ENCODE data around the gene ACTL6A. TPM values are rescaled to one million over a fixed set of nuclear protein-coding genes. Genes with fewer than 3 reads are reported as not detected.

Gene ACTL6A
- total and polyA plus RNA-seq, 2 donors = 64.2 to 113 TPM

- Histone ChIP-seq H3K36me3 (ENCODE audit: control insufficient read depth in 2 of 2, insufficient read depth in 2 of 2, low read length in 1 of 2) (peaks cover 11 to 45% of the 10 kb centered on the region in 2 donors), H3K9me3 (ENCODE audit: control insufficient read depth in 2 of 2, insufficient read depth in 1 of 2, low read length in 1 of 2) (no peaks in the 10 kb centered on the region), H3K4me1 (ENCODE audit: control insufficient read depth in 2 of 2, insufficient read depth in 2 of 2, low read length in 2 of 2) (no peaks in the 10 kb centered on the region), H3K4me3 (ENCODE audit: low read length in 2 of 2) (no peak overlapping the region), H3K27ac (ENCODE audit: low read depth in 1 of 2, low read length in 1 of 2) (no peak overlapping the region), H3K27me3 (ENCODE audit: control insufficient read depth in 2 of 2, insufficient read depth in 1 of 2, low read length in 1 of 2) (no peaks in the 10 kb centered on the region)
- no peak for DNase-seq (ENCODE audit: low read depth in 6 of 9, low spot score in 9 of 9)
- WGBS = 93% methylated on average over 3 of the region's 3 CpGs
Observed at GRCh38 chr3:179624451-179624850, 61.7 kb downstream of the ACTL6A start.

GRCh38 chr3:179630753-179631451, 68.2 kb downstream of the ACTL6A start:
- DNase-seq (ENCODE audit: low read depth in 6 of 9, low spot score in 9 of 9) = no peak
- H3K36me3 ChIP-seq (ENCODE audit: control insufficient read depth in 2 of 2, insufficient read depth in 2 of 2, low read length in 1 of 2) = peaks cover 0 to under 1% of the 10 kb centered on the region in 2 donors
- 92% methylated on average over 3 of the region's 3 CpGs for WGBS
- no peak overlapping the region for H3K4me3 ChIP-seq (ENCODE audit: low read length in 2 of 2)
- no peaks in the 10 kb centered on the region for H3K9me3 ChIP-seq (ENCODE audit: control insufficient read depth in 2 of 2, insufficient read depth in 1 of 2, low read length in 1 of 2)
- H3K27me3 ChIP-seq (ENCODE audit: control insufficient read depth in 2 of 2, insufficient read depth in 1 of 2, low read length in 1 of 2) = no peaks in the 10 kb centered on the region
- H3K27ac ChIP-seq (ENCODE audit: low read depth in 1 of 2, low read length in 1 of 2) = no peak overlapping the region
- H3K4me1 ChIP-seq (ENCODE audit: control insufficient read depth in 2 of 2, insufficient read depth in 2 of 2, low read length in 2 of 2) = no peaks in the 10 kb centered on the region

Other genes starting within 250 kb of the ACTL6A start
- gene ZNF639, start 239.9 kb upstream of the ACTL6A start, total RNA-seq = 31.9 TPM
- gene ZNF639, start 239.9 kb upstream of the ACTL6A start, polyA plus RNA-seq = 36.4 TPM
- gene MFN1, start 215.2 kb upstream of the ACTL6A start, total RNA-seq = 32.2 TPM
- gene MFN1, start 215.2 kb upstream of the ACTL6A start, polyA plus RNA-seq = 31.5 TPM
- gene GNB4, start 111.5 kb upstream of the ACTL6A start, total RNA-seq = 16.1 TPM
- 7.4 TPM for gene GNB4, start 111.5 kb upstream of the ACTL6A start, polyA plus RNA-seq
- gene MRPL47, start 41.7 kb downstream of the ACTL6A start, total RNA-seq = 66.9 TPM
- gene MRPL47, start 41.7 kb downstream of the ACTL6A start, polyA plus RNA-seq = 68.2 TPM
- gene NDUFB5, start 41.9 kb downstream of the ACTL6A start, total RNA-seq = 117 TPM
- gene NDUFB5, start 41.9 kb downstream of the ACTL6A start, polyA plus RNA-seq = 177 TPM
- gene USP13, start 90.1 kb downstream of the ACTL6A start, total RNA-seq = 3.6 TPM
- 1.8 TPM for gene USP13, start 90.1 kb downstream of the ACTL6A start, polyA plus RNA-seq